Effector memory CD8-positive, alpha-beta T cell (primary cell): ENCODE measurements around the gene GABRB1.

ENCODE experiments used
- ATAC-seq: fragments of 150-1000 bp; cut with Tn5 transposase; replicated peaks from 2 replicates; pipeline ENCODE4 v1.10.0; 2021; ENCODE audit warnings: mild to moderate bottlenecking, moderate library complexity
- DNase-seq, 3 experiments: peaks; one replicate each; pipeline ENCODE4 v3.0.0; 2021
- H3K27ac Mint-ChIP-seq, 2 donors: one replicate each; pipeline ENCODE4 v1.8.0; 2022; ENCODE audit warnings: mild to moderate bottlenecking in 2 of 2, mixed read lengths in 2 of 2, moderate library complexity in 2 of 2
- H3K27me3 Mint-ChIP-seq, 2 donors: one replicate each; pipeline ENCODE4 v1.8.0; 2022; ENCODE audit warnings: mixed read lengths in 2 of 2
- H3K36me3 Mint-ChIP-seq: one replicate; pipeline ENCODE4 v1.8.0; 2022; ENCODE audit warnings: mild to moderate bottlenecking, moderate library complexity, mixed read lengths; ENCODE audit not compliant: insufficient read depth
- H3K4me1 Mint-ChIP-seq, 2 donors: one replicate each; pipeline ENCODE4 v1.8.0; 2022; ENCODE audit warnings: low read depth in 2 of 2, mixed read lengths in 2 of 2
- H3K4me3 Mint-ChIP-seq, 2 donors: one replicate each; pipeline ENCODE4 v1.8.0; 2022; ENCODE audit warnings: mild to moderate bottlenecking in 2 of 2, mixed read lengths in 2 of 2, moderate library complexity in 2 of 2
- H3K9me3 Mint-ChIP-seq, 2 donors: one replicate each; pipeline ENCODE4 v1.8.0; 2022; ENCODE audit warnings: mixed read lengths in 2 of 2

The GABRB1 gene

GRCh38 chr4:47471591-47471990, 440.2 kb downstream of the GABRB1 start:
- peaks cover 0 to 2% of the 10 kb centered on the region in 2 donors for H3K4me1 Mint-ChIP-seq
- H3K27me3 Mint-ChIP-seq, result peaks cover 10 to 14% of the 10 kb centered on the region in 2 donors
- no peak overlapping the region for H3K27ac Mint-ChIP-seq
- ATAC-seq, result no peak
- DNase-seq, result no peak
- H3K9me3 Mint-ChIP-seq, result no peaks in the 10 kb centered on the region
- H3K36me3 Mint-ChIP-seq, result no peaks in the 10 kb centered on the region
- H3K4me3 Mint-ChIP-seq, result no peak overlapping the region

DNA sequence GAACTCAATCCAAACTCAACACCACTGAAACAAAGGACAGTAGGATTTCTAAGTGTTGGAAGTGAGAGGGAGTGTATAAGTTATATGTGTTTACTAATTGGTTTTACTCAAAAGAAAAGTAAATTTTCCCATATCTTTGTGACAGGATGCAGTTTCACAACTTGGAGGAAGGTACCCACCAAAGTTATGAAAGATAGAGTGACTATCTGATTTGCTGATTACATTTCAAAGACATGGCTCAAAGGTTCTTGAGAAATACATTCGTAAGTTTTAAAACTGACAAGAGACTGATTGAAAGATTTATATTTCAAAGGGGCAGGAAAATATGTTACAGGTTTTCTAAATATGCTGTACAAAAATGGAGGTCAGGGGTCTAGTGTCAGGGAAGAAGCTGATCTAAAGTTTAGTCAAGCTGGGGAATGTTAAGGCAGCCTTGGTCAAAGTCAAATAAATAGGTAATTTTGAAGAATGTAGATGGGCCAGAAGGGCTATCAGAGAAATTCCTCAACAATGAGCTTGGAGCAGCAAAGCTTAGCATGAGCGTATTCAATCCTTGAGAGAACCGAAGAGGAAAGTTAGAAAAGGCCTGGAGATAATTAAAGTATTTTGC, 441.9 kb downstream of the GABRB1 start:
- Mint-ChIP-seq H3K27ac (no peak overlapping the region), H3K27me3 (peaks cover 10 to 14% of the 10 kb centered on the region in 2 donors)
- ATAC-seq, result no peak

GRCh38 chr4:47474799-47475198, 443.4 kb downstream of the GABRB1 start:
- H3K9me3 Mint-ChIP-seq, result no peaks in the 10 kb centered on the region
- DNase-seq, result no peak
- no peak overlapping the region for H3K4me3 Mint-ChIP-seq
- peaks cover 0 to 2% of the 10 kb centered on the region in 2 donors for H3K4me1 Mint-ChIP-seq
- no peaks in the 10 kb centered on the region for H3K36me3 Mint-ChIP-seq
- H3K27ac Mint-ChIP-seq, result no peak overlapping the region
- no peak for ATAC-seq
- H3K27me3 Mint-ChIP-seq, result peaks cover 7 to 10% of the 10 kb centered on the region in 2 donors

More for the DNA sequence above, 441.9 kb downstream of the GABRB1 start:
- no peaks in the 10 kb centered on the region for H3K9me3 Mint-ChIP-seq
- H3K4me1 Mint-ChIP-seq, result peaks cover 0 to 2% of the 10 kb centered on the region in 2 donors
- DNase-seq, result no peak
- H3K36me3 Mint-ChIP-seq, result no peaks in the 10 kb centered on the region
- H3K4me3 Mint-ChIP-seq, result no peak overlapping the region

DNA sequence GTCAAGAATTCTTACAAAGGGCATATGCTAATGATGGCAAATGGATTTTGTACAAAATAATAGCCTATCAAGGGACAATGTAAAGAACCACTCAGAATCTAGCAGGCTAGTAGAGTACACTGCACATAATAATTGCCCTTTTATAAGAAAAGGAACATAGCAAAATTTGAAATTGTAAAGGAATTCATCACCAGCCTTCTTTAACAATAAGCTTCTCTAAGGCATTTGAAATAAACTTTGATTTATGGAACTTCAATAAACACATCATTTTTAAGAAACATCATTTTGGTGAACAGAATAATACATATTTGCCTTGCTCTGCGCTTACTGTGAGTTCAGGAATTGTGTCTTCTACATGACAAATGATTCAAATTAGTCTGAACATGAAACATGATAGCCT, 444.0 kb downstream of the GABRB1 start:
- no peak overlapping the region for H3K4me3 Mint-ChIP-seq
- H3K27me3 Mint-ChIP-seq, result peaks cover 7 to 10% of the 10 kb centered on the region in 2 donors

More for the DNA sequence above, 444.0 kb downstream of the GABRB1 start:
- no peaks in the 10 kb centered on the region for H3K9me3 Mint-ChIP-seq
- ATAC-seq (no peak), DNase-seq (no peak)
- H3K4me1 Mint-ChIP-seq, result peaks cover 0 to 2% of the 10 kb centered on the region in 2 donors
- no peak overlapping the region for H3K27ac Mint-ChIP-seq
- no peaks in the 10 kb centered on the region for H3K36me3 Mint-ChIP-seq
